HFFc6 (cell line): Measurements from ENCODE around the gene SERPINB10. TPM values are rescaled to one million over a fixed set of nuclear protein-coding genes. Genes with fewer than 3 reads are reported as not detected.
A peak's percentile ranks its signal among the peaks of the same experiment; 100 is the strongest.

ENCODE experiments used
- DNase-seq: peaks from one replicate; pipeline ENCODE4 v3.0.0-alpha.2; 2018
- H3K27ac Mint-ChIP-seq: 2 replicates; pipeline ENCODE4 v1.8.0; 2020; ENCODE audit warnings: mild to moderate bottlenecking, mixed read lengths
- H3K27me3 Mint-ChIP-seq: 2 replicates; pipeline ENCODE4 v1.8.0; 2021; ENCODE audit warnings: mild to moderate bottlenecking, moderate library complexity, mixed read lengths; ENCODE audit not compliant: insufficient read depth
- H3K36me3 Mint-ChIP-seq: 2 replicates; pipeline ENCODE4 v1.8.0; 2021; ENCODE audit warnings: low read depth, mixed read lengths
- H3K4me1 Mint-ChIP-seq: 2 replicates; pipeline ENCODE4 v1.8.0; 2020; ENCODE audit warnings: low read depth, mixed read lengths
- H3K4me3 Mint-ChIP-seq: 2 replicates; pipeline ENCODE4 v1.8.0; 2020; ENCODE audit warnings: mild to moderate bottlenecking, moderate library complexity, mixed read lengths
- H3K9me3 Mint-ChIP-seq: 2 replicates; pipeline ENCODE4 v1.8.0; 2020; ENCODE audit warnings: mild to moderate bottlenecking, mixed read lengths
- total RNA-seq, 6 experiments: library from RNA; stranded (reverse); fragmentation: NEBNext Ultra II Directional; extraction: Animal tissue kit (Norgen Biotek cat#: 25700); gene quantifications; 2 replicates in 1 of 6; 3 replicates in 5 of 6; pipeline ENCODE4 v1.2.3, GENCODE V29; 2021
- TF ChIP-seq, protein P1 (sequence below): fragments of 200-600 bp; sonication (generic); IDR thresholded peaks from 2 replicates; pipeline ENCODE4 v1.5.0; 2021; ENCODE audit warnings: antibody characterized with exemption, mild to moderate bottlenecking

The SERPINB10 gene
- total RNA-seq, 6 experiments from 2014 or later = 1.3 to 5.0 (median 1.8) TPM

- Mint-ChIP-seq H3K9me3 (no peaks in the 10 kb centered on the region), H3K4me1 (peaks cover 63% of the 10 kb centered on the region), H3K27me3 (no peaks in the 10 kb centered on the region), H3K4me3 (0 out of 2 replicates have a peak overlapping the region, but pooled peaks have one; percentile 12), H3K27ac (peak overlapping the region; percentile 68), H3K36me3 (0 out of 2 replicates have a peak, but pooled peaks cover 4% of the 10 kb centered on the region)
- peak; percentile 20 for DNase-seq
- TF ChIP-seq, protein P1, sequence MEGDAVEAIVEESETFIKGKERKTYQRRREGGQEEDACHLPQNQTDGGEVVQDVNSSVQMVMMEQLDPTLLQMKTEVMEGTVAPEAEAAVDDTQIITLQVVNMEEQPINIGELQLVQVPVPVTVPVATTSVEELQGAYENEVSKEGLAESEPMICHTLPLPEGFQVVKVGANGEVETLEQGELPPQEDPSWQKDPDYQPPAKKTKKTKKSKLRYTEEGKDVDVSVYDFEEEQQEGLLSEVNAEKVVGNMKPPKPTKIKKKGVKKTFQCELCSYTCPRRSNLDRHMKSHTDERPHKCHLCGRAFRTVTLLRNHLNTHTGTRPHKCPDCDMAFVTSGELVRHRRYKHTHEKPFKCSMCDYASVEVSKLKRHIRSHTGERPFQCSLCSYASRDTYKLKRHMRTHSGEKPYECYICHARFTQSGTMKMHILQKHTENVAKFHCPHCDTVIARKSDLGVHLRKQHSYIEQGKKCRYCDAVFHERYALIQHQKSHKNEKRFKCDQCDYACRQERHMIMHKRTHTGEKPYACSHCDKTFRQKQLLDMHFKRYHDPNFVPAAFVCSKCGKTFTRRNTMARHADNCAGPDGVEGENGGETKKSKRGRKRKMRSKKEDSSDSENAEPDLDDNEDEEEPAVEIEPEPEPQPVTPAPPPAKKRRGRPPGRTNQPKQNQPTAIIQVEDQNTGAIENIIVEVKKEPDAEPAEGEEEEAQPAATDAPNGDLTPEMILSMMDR = no peak
Measured at GRCh38 chr18:63878343-63878742, 29.4 kb upstream of the SERPINB10 start.

- Mint-ChIP-seq H3K4me3 (no peak overlapping the region), H3K36me3 (0 out of 2 replicates have a peak, but pooled peaks cover 4% of the 10 kb centered on the region), H3K27ac (peak overlapping the region; percentile 68), H3K27me3 (no peaks in the 10 kb centered on the region), H3K9me3 (no peaks in the 10 kb centered on the region), H3K4me1 (peaks cover 63% of the 10 kb centered on the region)
- DNase-seq = no peak
- TF ChIP-seq, protein P1 = no peak
Measured at GRCh38 chr18:63878925-63879324, 28.8 kb upstream of the SERPINB10 start.

- Mint-ChIP-seq H3K4me1 (peaks cover 63% of the 10 kb centered on the region), H3K4me3 (no peak overlapping the region), H3K27me3 (no peaks in the 10 kb centered on the region), H3K27ac (peak overlapping the region; percentile 36; the same call in 1 of the 2 replicates), H3K36me3 (0 out of 2 replicates have a peak, but pooled peaks cover 4% of the 10 kb centered on the region), H3K9me3 (no peaks in the 10 kb centered on the region)
- TF ChIP-seq, protein P1 = no peak
- peak; percentile 29 for DNase-seq
Measured at GRCh38 chr18:63879709-63880108, 28.0 kb upstream of the SERPINB10 start.

DNA sequence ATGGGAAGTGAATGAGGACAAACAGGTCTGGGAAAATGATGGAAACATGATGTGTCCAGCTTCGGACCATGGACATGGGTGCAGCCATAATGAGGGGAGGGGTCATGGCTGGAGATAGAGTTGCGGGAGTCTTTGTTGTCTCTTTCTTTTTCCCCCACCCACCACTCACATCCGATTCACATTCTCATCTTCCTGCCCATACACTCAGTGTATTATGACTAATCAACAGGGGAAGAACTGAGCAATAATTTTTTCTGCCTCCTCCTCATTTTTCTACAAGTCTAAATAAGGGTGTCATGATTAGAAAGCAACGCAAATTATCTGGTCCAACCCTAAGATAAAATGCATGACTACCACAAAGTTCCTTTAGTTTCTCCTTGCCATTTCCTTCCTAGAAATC lies 25.9 kb upstream of the SERPINB10 start:
- Mint-ChIP-seq H3K4me3 (peak overlapping the region; percentile 33), H3K27ac (peak overlapping the region; percentile 87), H3K9me3 (no peaks in the 10 kb centered on the region), H3K4me1 (peaks cover 72% of the 10 kb centered on the region), H3K27me3 (no peaks in the 10 kb centered on the region), H3K36me3 (0 out of 2 replicates have a peak, but pooled peaks cover 3% of the 10 kb centered on the region)
- TF ChIP-seq, protein P1 = no peak
- peak; percentile 55 for DNase-seq

- Mint-ChIP-seq H3K4me1 (peaks cover 74% of the 10 kb centered on the region), H3K9me3 (no peaks in the 10 kb centered on the region), H3K36me3 (0 out of 2 replicates have a peak, but pooled peaks cover 3% of the 10 kb centered on the region), H3K27me3 (no peaks in the 10 kb centered on the region), H3K4me3 (peak overlapping the region; percentile 35), H3K27ac (peak overlapping the region; percentile 87)
- peak; percentile 95 for DNase-seq
- TF ChIP-seq, protein P1 = no peak
Measured at GRCh38 chr18:63882333-63883141, 25.2 kb upstream of the SERPINB10 start.
